ENCODE measurements around the gene CLDN7.

Gene CLDN7

GRCh38 chr17:7239091-7240027 is 22.9 kb downstream of the CLDN7 start, which contains the start of gene PHF23:
PHF23 (minus strand) TSS chr17:7239457; CDS start chr17:7239279, 178 bp downstream.
- DNase-seq (ENCODE audit: low spot score): peak; percentile 99
- no peak for TF ChIP-seq CTCF (conservative IDR thresholded peaks at IDR 0.05; ENCODE audit: low read depth)
- POLR2A ChIA-PET (ENCODE audit: low non-redundant PET): interaction anchor here (0.8 to 1.2 kb wide), 2 partner anchors 19 to 193 kb away, joined by 3 to 6 read pairs; partner anchors contain the start of gene ACADVL
- CTCF ChIA-PET: interaction anchor here (0.6 to 1.4 kb wide), 4 partner anchors 12 to 497 kb away, joined by 3 to 9 read pairs (median 4); partner anchors contain the start of genes CTDNEP1 and ELP5
- peak within 1 kb of the TSS; percentile 95 for H3K27ac ChIP-seq

GRCh38 chr17:7238420-7239090 is 23.7 kb downstream of the CLDN7 start:
- DNase-seq (ENCODE audit: low spot score): peak; percentile 60
- ChIA-PET CTCF (interaction anchor here (0.6 to 1.4 kb wide), 5 partner anchors 13 to 351 kb away, joined by 3 to 9 read pairs (median 3); partner anchors contain the start of genes CTDNEP1 and ELP5), POLR2A (ENCODE audit: low non-redundant PET) (interaction anchor here (1.2 kb wide), 1 partner anchor 18 kb away, joined by 6 read pairs; the partner anchor contains the start of gene ACADVL)
- peak overlapping the region; percentile 95 for H3K27ac ChIP-seq
- TF ChIP-seq CTCF (conservative IDR thresholded peaks at IDR 0.05; ENCODE audit: low read depth): no peak

GRCh38 chr17:7237761-7238419 is 24.4 kb downstream of the CLDN7 start:
- no peak for TF ChIP-seq CTCF (conservative IDR thresholded peaks at IDR 0.05; ENCODE audit: low read depth)
- no peak for DNase-seq (ENCODE audit: low spot score)
- ChIA-PET CTCF (interaction anchor here (0.6 to 1.0 kb wide), 3 partner anchors 16 to 351 kb away, joined by 3 read pairs; no protein-coding TSS in a partner anchor), POLR2A (ENCODE audit: low non-redundant PET) (interaction anchor here (1.2 kb wide), 1 partner anchor 17 kb away, joined by 6 read pairs; the partner anchor contains the start of gene ACADVL)
- H3K27ac ChIP-seq: peak overlapping the region; percentile 95

DNA sequence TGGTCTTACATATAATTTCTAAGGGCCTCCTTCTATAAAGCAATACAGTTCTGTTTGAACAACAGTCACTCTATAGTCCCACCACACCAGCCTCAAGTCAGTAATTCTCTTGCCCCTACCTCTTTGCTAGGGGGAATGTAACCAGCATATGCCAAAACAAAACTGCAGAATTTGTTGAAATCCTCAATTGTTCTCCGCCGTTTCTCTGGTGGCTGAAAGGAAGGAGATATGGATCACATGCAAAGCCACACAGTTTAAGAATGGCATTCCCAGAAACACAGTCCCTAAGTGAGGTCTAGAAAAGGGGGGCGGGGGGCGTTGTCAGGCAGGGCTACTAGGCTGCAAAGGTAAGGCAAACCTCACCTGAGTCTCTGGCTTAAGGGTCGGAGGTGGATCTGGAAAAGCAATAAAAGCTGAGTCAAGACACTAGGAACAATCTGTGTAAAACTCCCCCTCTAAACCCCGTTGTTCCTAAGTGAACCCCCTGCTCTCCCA is 25.0 kb downstream of the CLDN7 start:
- no peak for DNase-seq (ENCODE audit: low spot score)
- CTCF ChIA-PET: no interaction called here
- peak overlapping the region; percentile 95 for H3K27ac ChIP-seq
- TF ChIP-seq CTCF (conservative IDR thresholded peaks at IDR 0.05; ENCODE audit: low read depth): no peak
- POLR2A ChIA-PET (ENCODE audit: low non-redundant PET): no interaction called here

GRCh38 chr17:7236808-7237207 is 25.5 kb downstream of the CLDN7 start:
- POLR2A ChIA-PET (ENCODE audit: low non-redundant PET): interaction anchor here (0.8 kb wide), 1 partner anchor 1301 kb away, joined by 3 read pairs; no protein-coding TSS in a partner anchor

More at GRCh38 chr17:7236808-7237207, 25.5 kb downstream of the CLDN7 start:
- H3K27ac ChIP-seq: peak overlapping the region; percentile 95
- DNase-seq (ENCODE audit: low spot score): no peak
- CTCF ChIA-PET: no interaction called here
- TF ChIP-seq CTCF (conservative IDR thresholded peaks at IDR 0.05; ENCODE audit: low read depth): no peak
